H9 (cell line): ENCODE measurements around the gene PER2. TPM values are rescaled to one million over a fixed set of nuclear protein-coding genes. Genes with fewer than 3 reads are reported as not detected.

Experiments
- DNase-seq: peaks from one replicate; pipeline ENCODE4 v3.0.0-alpha.2; 2017
- H2AFZ ChIP-seq: one replicate; pipeline ENCODE4 v1.6.1; 2013; ENCODE audit warnings: mild to moderate bottlenecking, low read length, control low read depth, moderate library complexity
- H2AK5ac ChIP-seq: 2 replicates; pipeline ENCODE4 v1.6.1; 2013; ENCODE audit warnings: low read length, control low read depth, mixed read lengths; ENCODE audit not compliant: insufficient read length
- H2BK120ac ChIP-seq: one replicate; pipeline ENCODE4 v1.6.1; 2013; ENCODE audit warnings: low read depth, mild to moderate bottlenecking, low read length, control low read depth, inconsistent platforms; ENCODE audit not compliant: poor library complexity, severe bottlenecking
- H2BK12ac ChIP-seq: 2 replicates; pipeline ENCODE4 v1.6.1; 2013; ENCODE audit warnings: low read length, control low read depth, mixed read lengths, low read depth; ENCODE audit not compliant: insufficient read length
- H2BK15ac ChIP-seq: 2 replicates; pipeline ENCODE4 v1.6.1; 2013; ENCODE audit warnings: low read depth, low read length, control low read depth
- H2BK20ac ChIP-seq: one replicate; pipeline ENCODE4 v1.6.1; 2013; ENCODE audit warnings: low read depth, mild to moderate bottlenecking, low read length, control low read depth, inconsistent platforms; ENCODE audit not compliant: poor library complexity, severe bottlenecking
- H2BK5ac ChIP-seq: 2 replicates; pipeline ENCODE4 v1.6.1; 2013; ENCODE audit warnings: low read length, control low read depth, mixed read lengths; ENCODE audit not compliant: insufficient read length
- H3K14ac ChIP-seq: 2 replicates; pipeline ENCODE4 v1.6.1; 2013; ENCODE audit warnings: low read length, control low read depth; ENCODE audit not compliant: insufficient read depth
- H3K18ac ChIP-seq: 2 replicates; pipeline ENCODE4 v1.6.1; 2013; ENCODE audit warnings: low read depth, mild to moderate bottlenecking, mixed read lengths, low read length, control low read depth; ENCODE audit not compliant: insufficient read length
- H3K23ac ChIP-seq: 2 replicates; pipeline ENCODE4 v1.6.1; 2013; ENCODE audit warnings: low read length, control low read depth, mixed read lengths, low read depth; ENCODE audit not compliant: insufficient read length
- H3K23me2 ChIP-seq: 2 replicates; pipeline ENCODE4 v1.6.1; 2013; ENCODE audit warnings: low read depth, mild to moderate bottlenecking, mixed read lengths, low read length, control low read depth; ENCODE audit not compliant: insufficient read length, poor library complexity, severe bottlenecking
- H3K27ac ChIP-seq: 2 replicates; pipeline ENCODE4 v1.5.1; 2013; ENCODE audit warnings: low read length, control low read depth, mixed read lengths, low read depth; ENCODE audit not compliant: insufficient read length
- H3K27me3 ChIP-seq: 2 replicates; pipeline ENCODE4 v1.6.1; 2013; ENCODE audit warnings: low read length, control low read depth, inconsistent platforms; ENCODE audit not compliant: insufficient read depth
- H3K4ac ChIP-seq: 2 replicates; pipeline ENCODE4 v1.6.1; 2013; ENCODE audit warnings: low read depth, mild to moderate bottlenecking, control low read depth, inconsistent platforms, low read length, moderate library complexity
- H3K4me1 ChIP-seq: 2 replicates; pipeline ENCODE4 v1.6.1; 2013; ENCODE audit warnings: low read length, control low read depth, inconsistent platforms; ENCODE audit not compliant: insufficient read depth
- H3K4me2 ChIP-seq: 2 replicates; pipeline ENCODE4 v1.6.1; 2013; ENCODE audit warnings: low read length, control low read depth, mixed read lengths; ENCODE audit not compliant: insufficient read length, insufficient read depth
- H3K56ac ChIP-seq: 2 replicates; pipeline ENCODE4 v1.6.1; 2013; ENCODE audit warnings: low read depth, mild to moderate bottlenecking, mixed read lengths, low read length, control low read depth; ENCODE audit not compliant: insufficient read length
- H3K79me1 ChIP-seq: 2 replicates; pipeline ENCODE4 v1.6.1; 2013; ENCODE audit warnings: low read depth, mild to moderate bottlenecking, moderate library complexity, low read length, control low read depth, inconsistent platforms; ENCODE audit not compliant: insufficient read depth, poor library complexity, severe bottlenecking
- H3K79me2 ChIP-seq: 2 replicates; pipeline ENCODE4 v1.6.1; 2013; ENCODE audit warnings: low read length, control low read depth, inconsistent platforms; ENCODE audit not compliant: insufficient read depth
- H3K9ac ChIP-seq: 2 replicates; pipeline ENCODE4 v1.6.1; 2013; ENCODE audit warnings: low read length, control low read depth, mixed read lengths; ENCODE audit not compliant: insufficient read length; ENCODE audit errors: extremely low read depth
- H3K9me3 ChIP-seq: one replicate; pipeline ENCODE4 v1.6.1; 2013; ENCODE audit warnings: low read depth, low read length, inconsistent platforms; ENCODE audit not compliant: control insufficient read depth
- H3T11ph ChIP-seq: one replicate; pipeline ENCODE4 v1.6.1; 2013; ENCODE audit warnings: mild to moderate bottlenecking, low read length, control low read depth, inconsistent platforms
- H4K20me1 ChIP-seq: one replicate; pipeline ENCODE4 v1.6.1; 2013; ENCODE audit not compliant: control insufficient read depth, insufficient read length, insufficient read depth
- H4K5ac ChIP-seq: 2 replicates; pipeline ENCODE4 v1.6.1; 2013; ENCODE audit warnings: low read depth, mild to moderate bottlenecking, mixed read lengths, low read length, control low read depth; ENCODE audit not compliant: insufficient read length
- H4K8ac ChIP-seq: replicated peaks from 2 replicates; pipeline ENCODE4 v1.6.1; 2013; ENCODE audit warnings: low read length, control low read depth, mixed read lengths, low read depth; ENCODE audit not compliant: insufficient read length
- H4K91ac ChIP-seq: 2 replicates; pipeline ENCODE4 v1.6.1; 2013; ENCODE audit warnings: low read depth, mild to moderate bottlenecking, moderate library complexity, mixed read lengths, low read length, control low read depth; ENCODE audit not compliant: insufficient read length
- H3K27ac Mint-ChIP-seq, 3 experiments: 2 replicates in 2 of 3; 3 replicates in 1 of 3; pipeline ENCODE4 v1.8.0; 2020 to 2021; ENCODE audit warnings: mixed read lengths in 3 of 3, mild to moderate bottlenecking in 1 of 3, moderate library complexity in 1 of 3
- H3K27me3 Mint-ChIP-seq: 2 replicates; pipeline ENCODE4 v1.8.0; 2021; ENCODE audit warnings: low read depth, mild to moderate bottlenecking, moderate library complexity, mixed read lengths
- H3K36me3 Mint-ChIP-seq, 3 experiments: 2 replicates in 2 of 3; 3 replicates in 1 of 3; pipeline ENCODE4 v1.8.0; 2020 to 2021; ENCODE audit warnings: low read depth in 3 of 3, mixed read lengths in 3 of 3; ENCODE audit not compliant: insufficient read depth in 1 of 3
- H3K4me1 Mint-ChIP-seq, 2 experiments: 2 replicates each; pipeline ENCODE4 v1.8.0; 2020; ENCODE audit warnings: mixed read lengths in 2 of 2
- H3K4me3 Mint-ChIP-seq, 2 experiments: 2 replicates in 1 of 2; 3 replicates in 1 of 2; pipeline ENCODE4 v1.8.0; 2020 to 2021; ENCODE audit warnings: mild to moderate bottlenecking in 2 of 2, mixed read lengths in 2 of 2, moderate library complexity in 1 of 2
- H3K9me3 Mint-ChIP-seq, 2 experiments: 2 replicates in 1 of 2; 3 replicates in 1 of 2; pipeline ENCODE4 v1.8.0; 2020; ENCODE audit warnings: mild to moderate bottlenecking in 2 of 2, mixed read lengths in 2 of 2, moderate library complexity in 1 of 2
- CTCF ChIP-seq: fragments of 200-600 bp; sonication (generic); conservative IDR thresholded peaks from 3 replicates; pipeline ENCODE4 v1.8.0; 2021; ENCODE audit warnings: antibody characterized with exemption, mild to moderate bottlenecking
- WGBS: extraction: QIAGEN DNeasy Blood & Tissue Kit; methylation state at CpG from one replicate; pipeline ENCODE4 v1.1.7; 2013; ENCODE audit warnings: missing lambda C conversion rate, low lambda C conversion rate, mixed read lengths; ENCODE audit not compliant: insufficient read length; ENCODE audit errors: extremely low coverage; 5-methylcytosine and 5-hydroxymethylcytosine counted together
- total RNA-seq: library from RNA; stranded (reverse); gene quantifications from 2 replicates; pipeline ENCODE4 v1.2.1, GENCODE V29; 2021

The PER2 gene
- total RNA-seq, 1 experiment from 2014 or later = 12.9 TPM

- Histone ChIP-seq H2AK5ac (no peak overlapping the region), H4K91ac (no peak overlapping the region), H3K4ac (no peak overlapping the region), H3K18ac (no peak overlapping the region), H3K27me3 (no peaks in the 10 kb centered on the region), H2BK15ac (no peak overlapping the region), H3K14ac (no peak overlapping the region; the same call in 1 of the 2 replicates), H2BK120ac (no peak overlapping the region), H3K4me2 (no peak overlapping the region), H3T11ph (no peak overlapping the region), H2BK20ac (no peak overlapping the region), H3K23ac (no peak overlapping the region), H3K56ac (no peak overlapping the region), H3K79me1 (no peaks in the 10 kb centered on the region), H3K79me2 (no peaks in the 10 kb centered on the region), H4K5ac (no peak overlapping the region), H4K8ac (no peak overlapping the region), H2BK5ac (no peak overlapping the region), H4K20me1 (no peaks in the 10 kb centered on the region), H2BK12ac (no peak overlapping the region), H3K9me3 (no peaks in the 10 kb centered on the region), H3K23me2 (no peaks in the 10 kb centered on the region), H2AFZ (no peak overlapping the region), H3K4me1 (no peaks in the 10 kb centered on the region), H3K9ac (no peak overlapping the region), H3K27ac (no peak overlapping the region)
- no peak for DNase-seq
- Mint-ChIP-seq H3K27me3 (no peaks in the 10 kb centered on the region), H3K9me3 (no peaks in the 10 kb centered on the region), H3K4me3 (no peak overlapping the region), H3K36me3 (peaks cover 4 to 32% (median 15%) of the 10 kb centered on the region in 3 experiments; a peak in 6 of 7 replicates), H3K27ac (no peak overlapping the region), H3K4me1 (peaks cover 0 to 2% of the 10 kb centered on the region in 2 experiments; a peak in 2 of 4 replicates)
- no CpG with 5 or more reads among the region's 35 CpGs for WGBS
- TF ChIP-seq CTCF = no peak
Measured at GRCh38 chr2:238252766-238253630, 35.4 kb downstream of the PER2 start.
